HepG2 (cell line): Measurements from ENCODE around the gene DCC. TPM values are rescaled to one million over a fixed set of nuclear protein-coding genes. Genes with fewer than 3 reads are reported as not detected.
A peak's percentile ranks its signal among the peaks of the same experiment; 100 is the strongest.

Experiments used
- ATAC-seq: fragments of 200-7000 bp; cut with Tn5 transposase; 3 replicates; pipeline ENCODE4 v1.9.1; 2020; ENCODE audit warnings: mild to moderate bottlenecking, moderate library complexity
- BruUV-seq: library from RNA; stranded (reverse); fragments of 400-500 nt; replicated peaks from 2 replicates; lab custom pipeline; 2021; lab: Mats Ljungman, UMichigan
- CTCF ChIA-PET: fragments of 300-600 bp; formaldehyde crosslinking; extraction: SDS; loops from one replicate; lab custom pipeline; 2021; ENCODE audit warnings: low total read pairs, inconsistent platforms, low intra/inter-chr PET ratio; lab: Yijun Ruan, JAX
- POLR2A ChIA-PET: fragments of 350-600 bp; sonication (Branson Sonifier 250); formaldehyde crosslinking; loops from one replicate; lab custom pipeline; 2020; ENCODE audit warnings: antibody characterized with exemption, inconsistent platforms; lab: Yijun Ruan, JAX
- DNase-seq: peaks from one replicate; pipeline ENCODE4 v3.0.0-alpha.2; 2015; ENCODE audit warnings: low spot score
- FAIRE-seq: peaks from 3 replicates; lab custom pipeline; 2011; peaks lifted over from hg19 to GRCh38; lab: Jason Lieb, UNC
- H2AFZ ChIP-seq: one replicate; pipeline ENCODE4 v1.6.1; 2011; ENCODE audit warnings: low read length, inconsistent platforms
- H3K27ac ChIP-seq: fragments of 300-600 bp; 3 replicates; pipeline ENCODE4 v1.8.0; 2011; ENCODE audit warnings: mixed run types, mild to moderate bottlenecking, mixed read lengths, low read length, inconsistent platforms; ENCODE audit not compliant: insufficient read depth; ENCODE audit errors: extremely low read length
- H3K27me3 ChIP-seq, 2 experiments: fragments of 200-600 bp in 1 of 2; 2 replicates in 1 of 2; 3 replicates in 1 of 2; pipeline versions ENCODE4 v1.6.0 to v1.8.0; 2011; ENCODE audit warnings: low read length in 2 of 2, mild to moderate bottlenecking in 2 of 2, moderate library complexity in 2 of 2, inconsistent platforms in 1 of 2; ENCODE audit not compliant: insufficient read depth in 2 of 2, control insufficient read depth in 1 of 2
- H3K36me3 ChIP-seq, 2 experiments: fragments of 200-600 bp in 1 of 2; replicated peaks in 1 of 2; 2 replicates in 1 of 2; 3 replicates in 1 of 2; pipeline versions ENCODE4 v1.5.1 to v1.8.0; 2011; ENCODE audit warnings: low read length in 2 of 2, inconsistent platforms in 1 of 2; ENCODE audit not compliant: insufficient read depth in 2 of 2, control insufficient read depth in 1 of 2
- H3K4me1 ChIP-seq: 2 replicates; pipeline ENCODE4 v1.5.1; 2012; ENCODE audit warnings: low read length, inconsistent platforms; ENCODE audit not compliant: insufficient read depth
- H3K4me2 ChIP-seq: 2 replicates; pipeline ENCODE4 v1.6.0; 2011; ENCODE audit warnings: low read depth, low read length, inconsistent platforms
- H3K4me3 ChIP-seq, 3 experiments: fragments of 200-600 bp in 1 of 3; sonication (generic), shearing (Covaris generic) in 1 of 3; replicated peaks in 1 of 3; 2 replicates each; pipeline ENCODE4 v1.5.1; 2011 to 2016; ENCODE audit warnings: low read length in 3 of 3, inconsistent platforms in 2 of 3, low read depth in 2 of 3, mild to moderate bottlenecking in 2 of 3, control low read depth in 1 of 3, mixed read lengths in 1 of 3; ENCODE audit not compliant: insufficient read depth in 1 of 3
- H3K79me2 ChIP-seq: one replicate; pipeline ENCODE4 v1.6.1; 2011; ENCODE audit warnings: low read length, inconsistent platforms; ENCODE audit not compliant: insufficient read depth
- H3K9ac ChIP-seq: 2 replicates; pipeline ENCODE4 v1.6.0; 2011; ENCODE audit warnings: mild to moderate bottlenecking, low read depth, low read length, inconsistent platforms; ENCODE audit not compliant: insufficient read depth
- H3K9me3 ChIP-seq: 2 replicates; pipeline ENCODE4 v1.5.1; 2012; ENCODE audit warnings: mild to moderate bottlenecking, low read length
- H4K20me1 ChIP-seq: 2 replicates; pipeline ENCODE4 v1.6.0; 2011; ENCODE audit warnings: inconsistent platforms, mild to moderate bottlenecking, low read length, moderate library complexity; ENCODE audit not compliant: insufficient read depth
- BCLAF1 ChIP-seq: fragments of 450-650 bp; IDR thresholded peaks from 2 replicates; pipeline ENCODE4 v1.6.1; 2017; ENCODE audit warnings: mild to moderate bottlenecking
- HIVEP1 ChIP-seq: sonication (generic); formaldehyde crosslinking; IDR thresholded peaks from 2 replicates; pipeline ENCODE4 v1.4.0; 2020; ENCODE audit warnings: mild to moderate bottlenecking, missing genetic modification reagents
- HOXA9 ChIP-seq: sonication (generic); formaldehyde crosslinking; IDR thresholded peaks from 2 replicates; pipeline ENCODE4 v1.8.1; 2022; ENCODE audit warnings: missing genetic modification reagents, mild to moderate bottlenecking, moderate library complexity, borderline replicate concordance
- ISL2 ChIP-seq: sonication (generic); formaldehyde crosslinking; IDR thresholded peaks from 2 replicates; pipeline ENCODE4 v1.5.0; 2020; ENCODE audit warnings: missing genetic modification reagents
- KLF15 ChIP-seq: sonication (generic); formaldehyde crosslinking; IDR thresholded peaks from 2 replicates; pipeline ENCODE4 v1.8.1; 2023; ENCODE audit warnings: borderline replicate concordance, mild to moderate bottlenecking, inconsistent platforms, missing genetic modification reagents, mixed read lengths
- KMT2B ChIP-seq: IDR thresholded peaks from 2 replicates; pipeline ENCODE4 v1.6.1; 2016; ENCODE audit warnings: missing genetic modification reagents, missing compliant biosample characterization
- NFE2L2 ChIP-seq: fragments of 150-350 bp; IDR thresholded peaks from 2 replicates; pipeline ENCODE4 v1.6.1; 2014; ENCODE audit warnings: low read length
- PBX3 ChIP-seq: sonication (generic); formaldehyde crosslinking; IDR thresholded peaks from 2 replicates; pipeline ENCODE4 v1.8.1; 2023; ENCODE audit warnings: missing genetic modification reagents, inconsistent platforms, borderline replicate concordance
- ZNF124 ChIP-seq: sonication (generic); formaldehyde crosslinking; IDR thresholded peaks from 2 replicates; pipeline ENCODE4 v1.4.0; 2020; ENCODE audit warnings: missing genetic modification reagents
- ZNF326 ChIP-seq: sonication (generic); formaldehyde crosslinking; IDR thresholded peaks from 2 replicates; pipeline ENCODE4 v1.4.0; 2020; ENCODE audit warnings: missing genetic modification reagents, borderline replicate concordance
- ZNF629 ChIP-seq: sonication (generic); formaldehyde crosslinking; conservative IDR thresholded peaks from 2 replicates; pipeline ENCODE4 v1.5.0; 2020; ENCODE audit warnings: missing genetic modification reagents
- ZNF724P ChIP-seq: sonication (generic); formaldehyde crosslinking; IDR thresholded peaks from 2 replicates; pipeline ENCODE4 v1.8.0; 2022; ENCODE audit warnings: missing genetic modification reagents, borderline replicate concordance
- WGBS: methylation state at CpG from one replicate; pipeline ENCODE4 v1.1.6; 2017; ENCODE audit warnings: low lambda C conversion rate; 5-methylcytosine and 5-hydroxymethylcytosine counted together
- in situ Hi-C: cut with HindIII; loops from 2 replicates; pipeline ENCODE4 v1.10.0; 2017; ENCODE audit warnings: low pct_unique_long_range_greater_than_20kb; ENCODE audit not compliant: extremely low pct_ligation_motif_present
- intact Hi-C: fragments of 100-400 bp; cut with micrococcal nuclease; formaldehyde crosslinking; loops from one replicate; pipeline ENCODE4 v1.10.0; 2022; ENCODE audit not compliant: unreplicated experiment
- polyA plus RNA-seq, 8 experiments: library from polyadenylated mRNA; depleted of rRNA in 3 of 8; stranded (reverse) in 7 of 8; unstranded in 1 of 8; fragments of >200 nt; fragmentation: Illumina TruSeq in 4 of 8; extraction: Trizol in 4 of 8; gene quantifications; 2 replicates each; pipeline versions ENCODE4 v1.2.1 to v1.2.3, GENCODE V29; 2011 to 2016; ENCODE audit warnings: low read depth in 4 of 8, missing spikeins in 1 of 8, mixed read lengths in 1 of 8; ENCODE audit not compliant: insufficient read depth in 1 of 8
- total RNA-seq, 5 experiments: library from RNA; depleted of rRNA; stranded (reverse); fragments of >200 nt; fragmentation: Illumina TruSeq; extraction: Trizol; gene quantifications; 2 replicates each; pipeline ENCODE4 v1.2.3, GENCODE V29; 2016; ENCODE audit warnings: low read depth in 1 of 5
- TF ChIP-seq, protein P1 (sequence below): sonication (generic); formaldehyde crosslinking; IDR thresholded peaks from 2 replicates; pipeline ENCODE4 v1.4.0; 2020; ENCODE audit warnings: missing genetic modification reagents

DCC gene
- total and polyA plus RNA-seq, 2 of the 13 experiments (the other 11 are each of a cell fraction or from before 2014, with no cell fraction given): not detected

DNA sequence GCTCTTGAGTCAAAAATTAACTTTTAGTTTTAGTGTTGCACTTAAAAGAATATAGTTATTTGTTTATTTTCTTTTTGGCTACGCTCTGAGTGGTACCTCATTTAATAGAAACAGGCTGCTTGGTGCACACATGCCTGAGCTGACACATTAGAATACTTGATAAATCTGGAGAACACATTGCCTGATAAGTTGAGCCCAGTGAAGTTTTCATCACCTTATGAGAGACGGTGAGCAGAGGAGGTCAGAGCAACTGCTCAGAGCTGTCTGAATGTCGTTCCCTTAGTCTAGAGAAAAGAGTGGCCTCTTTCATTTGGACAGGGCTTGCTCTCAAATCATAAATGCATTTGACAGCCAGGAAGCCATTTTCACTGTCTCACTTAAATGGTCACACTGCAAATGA, 1168.5 kb downstream of the DCC start (continued):
- TF ChIP-seq BCLAF1: no peak
- TF ChIP-seq ZNF124 (CRISPR knock-in tag): no peak
- no peak for TF ChIP-seq KLF15
- no peak for TF ChIP-seq HIVEP1 (CRISPR knock-in tag)
- TF ChIP-seq ZNF629: no peak
- no peak for TF ChIP-seq ZNF326 (CRISPR knock-in tag)
- no peak for TF ChIP-seq ZNF724P
- TF ChIP-seq, protein P1, sequence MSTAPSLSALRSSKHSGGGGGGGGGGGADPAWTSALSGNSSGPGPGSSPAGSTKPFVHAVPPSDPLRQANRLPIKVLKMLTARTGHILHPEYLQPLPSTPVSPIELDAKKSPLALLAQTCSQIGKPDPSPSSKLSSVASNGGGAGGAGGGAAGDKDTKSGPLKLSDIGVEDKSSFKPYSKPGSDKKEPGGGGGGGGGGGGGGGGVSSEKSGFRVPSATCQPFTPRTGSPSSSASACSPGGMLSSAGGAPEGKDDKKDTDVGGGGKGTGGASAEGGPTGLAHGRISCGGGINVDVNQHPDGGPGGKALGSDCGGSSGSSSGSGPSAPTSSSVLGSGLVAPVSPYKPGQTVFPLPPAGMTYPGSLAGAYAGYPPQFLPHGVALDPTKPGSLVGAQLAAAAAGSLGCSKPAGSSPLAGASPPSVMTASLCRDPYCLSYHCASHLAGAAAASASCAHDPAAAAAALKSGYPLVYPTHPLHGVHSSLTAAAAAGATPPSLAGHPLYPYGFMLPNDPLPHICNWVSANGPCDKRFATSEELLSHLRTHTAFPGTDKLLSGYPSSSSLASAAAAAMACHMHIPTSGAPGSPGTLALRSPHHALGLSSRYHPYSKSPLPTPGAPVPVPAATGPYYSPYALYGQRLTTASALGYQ (CRISPR knock-in tag): no peak
- TF ChIP-seq HOXA9 (CRISPR knock-in tag): no peak

GRCh38 chr18:53509886-53510285, 1169.9 kb downstream of the DCC start:
- Histone ChIP-seq H3K27me3 (no peaks in the 10 kb centered on the region), H3K4me1 (no peaks in the 10 kb centered on the region), H3K27ac (no peak overlapping the region), H3K9me3 (no peaks in the 10 kb centered on the region), H3K9ac (no peak overlapping the region), H3K4me3 (no peak overlapping the region), H2AFZ (no peak overlapping the region), H3K4me2 (no peak overlapping the region), H4K20me1 (no peaks in the 10 kb centered on the region), H3K79me2 (no peaks in the 10 kb centered on the region), H3K36me3 (no peaks in the 10 kb centered on the region)
- in situ Hi-C loops: no loop called here
- CTCF ChIA-PET: no interaction called here
- 0% methylated on average over 2 of the region's 2 CpGs for WGBS
- DNase-seq (no peak), ATAC-seq (no peak), FAIRE-seq (no peak)
- TF ChIP-seq ISL2 (CRISPR knock-in tag) (no peak), PBX3 (CRISPR knock-in tag) (no peak), KMT2B (CRISPR knock-in tag) (no peak), NFE2L2 (peak; percentile 57; the same call in 1 of the 2 replicates)
- no TSS peak for BruUV-seq
- intact Hi-C loops: no loop called here
- POLR2A ChIA-PET: no interaction called here
